HEK293 (cell line): ENCODE measurements around the gene GMDS.

ENCODE experiments used
- ATF2 ChIP-seq: fragments of 450-650 bp; formaldehyde crosslinking; IDR thresholded peaks from 2 replicates; pipeline ENCODE4 v1.5.1; 2016; ENCODE audit warnings: missing biosample characterization, missing genetic modification characterization, low read depth
- SALL2 ChIP-seq: fragments of 450-650 bp; formaldehyde crosslinking; IDR thresholded peaks from 2 replicates; pipeline ENCODE4 v1.5.0; 2017; ENCODE audit warnings: missing biosample characterization, mild to moderate bottlenecking, missing genetic modification characterization, borderline replicate concordance
- SP2 ChIP-seq: fragments of 450-650 bp; formaldehyde crosslinking; IDR thresholded peaks from 2 replicates; pipeline ENCODE4 v1.5.1; 2016; ENCODE audit warnings: missing biosample characterization, missing genetic modification characterization
- ZBTB26 ChIP-seq: fragments of 450-650 bp; formaldehyde crosslinking; optimal IDR thresholded peaks from 2 replicates; pipeline ENCODE3; 2016; ENCODE audit warnings: missing biosample characterization, mild to moderate bottlenecking, missing genetic modification characterization
- ZBTB49 ChIP-seq: fragments of 450-650 bp; formaldehyde crosslinking; IDR thresholded peaks from 2 replicates; pipeline ENCODE4 v1.5.1; 2016; ENCODE audit warnings: missing biosample characterization, missing genetic modification characterization, low read depth
- ZNF10 ChIP-seq: fragments of 450-650 bp; formaldehyde crosslinking; IDR thresholded peaks from 2 replicates; pipeline ENCODE4 v1.5.1; 2017; ENCODE audit warnings: missing biosample characterization, missing genetic modification characterization
- ZNF184 ChIP-seq: fragments of 450-650 bp; IDR thresholded peaks from 2 replicates; pipeline ENCODE4 v1.5.1; 2018; ENCODE audit warnings: missing biosample characterization, mild to moderate bottlenecking, missing genetic modification characterization
- ZNF302 ChIP-seq: fragments of 450-650 bp; formaldehyde crosslinking; IDR thresholded peaks from 2 replicates; pipeline ENCODE4 v1.5.1; 2016; ENCODE audit warnings: missing biosample characterization, missing genetic modification characterization, low read depth
- ZNF341 ChIP-seq: fragments of 450-650 bp; formaldehyde crosslinking; IDR thresholded peaks from 2 replicates; pipeline ENCODE4; 2016; ENCODE audit warnings: low read depth, missing biosample characterization, missing genetic modification characterization
- ZNF350 ChIP-seq: fragments of 450-650 bp; formaldehyde crosslinking; IDR thresholded peaks from 2 replicates; pipeline ENCODE4 v1.5.0; 2017; ENCODE audit warnings: missing biosample characterization, mild to moderate bottlenecking, missing genetic modification characterization
- ZNF362 ChIP-seq: fragments of 450-650 bp; formaldehyde crosslinking; IDR thresholded peaks from 2 replicates; pipeline ENCODE4 v1.5.1; 2016; ENCODE audit warnings: missing biosample characterization, missing genetic modification characterization
- ZNF843 ChIP-seq: fragments of 450-650 bp; formaldehyde crosslinking; IDR thresholded peaks from 2 replicates; pipeline ENCODE4 v1.5.1; 2016; ENCODE audit warnings: missing biosample characterization, missing genetic modification characterization
- TF ChIP-seq, protein P1 (sequence below): fragments of 450-650 bp; formaldehyde crosslinking; IDR thresholded peaks from 2 replicates; pipeline ENCODE4 v1.5.1; 2016; ENCODE audit warnings: missing biosample characterization, missing genetic modification characterization

- TF ChIP-seq, protein P1, sequence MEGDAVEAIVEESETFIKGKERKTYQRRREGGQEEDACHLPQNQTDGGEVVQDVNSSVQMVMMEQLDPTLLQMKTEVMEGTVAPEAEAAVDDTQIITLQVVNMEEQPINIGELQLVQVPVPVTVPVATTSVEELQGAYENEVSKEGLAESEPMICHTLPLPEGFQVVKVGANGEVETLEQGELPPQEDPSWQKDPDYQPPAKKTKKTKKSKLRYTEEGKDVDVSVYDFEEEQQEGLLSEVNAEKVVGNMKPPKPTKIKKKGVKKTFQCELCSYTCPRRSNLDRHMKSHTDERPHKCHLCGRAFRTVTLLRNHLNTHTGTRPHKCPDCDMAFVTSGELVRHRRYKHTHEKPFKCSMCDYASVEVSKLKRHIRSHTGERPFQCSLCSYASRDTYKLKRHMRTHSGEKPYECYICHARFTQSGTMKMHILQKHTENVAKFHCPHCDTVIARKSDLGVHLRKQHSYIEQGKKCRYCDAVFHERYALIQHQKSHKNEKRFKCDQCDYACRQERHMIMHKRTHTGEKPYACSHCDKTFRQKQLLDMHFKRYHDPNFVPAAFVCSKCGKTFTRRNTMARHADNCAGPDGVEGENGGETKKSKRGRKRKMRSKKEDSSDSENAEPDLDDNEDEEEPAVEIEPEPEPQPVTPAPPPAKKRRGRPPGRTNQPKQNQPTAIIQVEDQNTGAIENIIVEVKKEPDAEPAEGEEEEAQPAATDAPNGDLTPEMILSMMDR (tag by site-specific recombination), result no peak
- TF ChIP-seq ZNF341 (no peak), ZBTB26 (tag by site-specific recombination) (no peak), ZBTB49 (tag by site-specific recombination) (no peak), ZNF362 (tag by site-specific recombination) (no peak), ZNF184 (tag by site-specific recombination) (no peak), ZNF843 (tag by site-specific recombination) (no peak), ZNF350 (tag by site-specific recombination) (no peak), ATF2 (tag by site-specific recombination) (no peak), ZNF10 (no peak), SALL2 (tag by site-specific recombination) (no peak), ZNF302 (no peak), SP2 (no peak)
These were observed 313.6 kb downstream of the GMDS start for GRCh38 chr6:1931817-1932216.
